ENCODE measurements around the gene RPS27.
A peak's percentile ranks its signal among the peaks of the same experiment; 100 is the strongest.
"Not testable (repeated sequence)": the region's sequence is repeated elsewhere in the genome, so short reads cannot be mapped to it uniquely, and the experiment has no call there.

Gene RPS27

DNA sequence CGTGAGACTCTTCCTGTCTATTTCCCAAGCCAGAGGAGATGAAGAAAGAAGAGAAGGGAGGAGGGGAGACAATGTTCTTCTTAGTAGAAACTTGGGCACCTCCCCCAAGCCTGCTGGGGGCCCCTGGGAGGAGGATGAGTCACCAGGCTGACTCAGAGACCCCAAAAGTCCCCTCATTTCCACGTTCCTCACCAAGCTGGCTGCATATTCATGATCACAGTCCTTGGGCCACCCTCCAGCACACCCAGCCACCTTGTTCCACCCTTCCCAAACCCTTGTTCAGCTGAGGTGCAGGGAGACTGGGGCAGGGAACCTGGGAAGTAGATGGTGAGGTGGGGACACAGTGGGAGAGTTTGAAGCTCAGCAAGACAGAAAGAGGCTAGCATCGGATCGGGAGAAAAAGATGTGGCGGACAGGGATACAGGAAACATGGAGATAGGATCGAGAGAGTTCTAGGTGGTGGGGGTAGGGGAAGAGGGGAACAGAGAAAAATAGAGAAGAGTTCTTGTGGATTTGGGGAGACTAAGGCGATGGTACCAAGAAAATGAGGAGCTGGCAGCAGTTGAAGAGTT lies 5.1 kb upstream of the RPS27 start:
- H3K36me3 ChIP-seq (replicated peaks): peaks cover 8% of the 10 kb centered on the region
- H3K9me3 ChIP-seq: no peaks in the 10 kb centered on the region
- no peak for DNase-seq (ENCODE audit: low spot score in 2 of 2)
- H3K27me3 ChIP-seq (ENCODE audit: low read depth): no peaks in the 10 kb centered on the region
- peak overlapping the region; percentile 64 for H3K4me3 ChIP-seq
- in situ Hi-C loops (cut with MboI; ENCODE audit: low sequenced_read_pairs): loop anchor here (5.0 to 25.0 kb wide), 3 partner anchors 198 to 481 kb away; partner anchors contain the start of genes NPR1 and SLC27A3
- peaks cover 20% of the 10 kb centered on the region for H3K4me1 ChIP-seq

DNA sequence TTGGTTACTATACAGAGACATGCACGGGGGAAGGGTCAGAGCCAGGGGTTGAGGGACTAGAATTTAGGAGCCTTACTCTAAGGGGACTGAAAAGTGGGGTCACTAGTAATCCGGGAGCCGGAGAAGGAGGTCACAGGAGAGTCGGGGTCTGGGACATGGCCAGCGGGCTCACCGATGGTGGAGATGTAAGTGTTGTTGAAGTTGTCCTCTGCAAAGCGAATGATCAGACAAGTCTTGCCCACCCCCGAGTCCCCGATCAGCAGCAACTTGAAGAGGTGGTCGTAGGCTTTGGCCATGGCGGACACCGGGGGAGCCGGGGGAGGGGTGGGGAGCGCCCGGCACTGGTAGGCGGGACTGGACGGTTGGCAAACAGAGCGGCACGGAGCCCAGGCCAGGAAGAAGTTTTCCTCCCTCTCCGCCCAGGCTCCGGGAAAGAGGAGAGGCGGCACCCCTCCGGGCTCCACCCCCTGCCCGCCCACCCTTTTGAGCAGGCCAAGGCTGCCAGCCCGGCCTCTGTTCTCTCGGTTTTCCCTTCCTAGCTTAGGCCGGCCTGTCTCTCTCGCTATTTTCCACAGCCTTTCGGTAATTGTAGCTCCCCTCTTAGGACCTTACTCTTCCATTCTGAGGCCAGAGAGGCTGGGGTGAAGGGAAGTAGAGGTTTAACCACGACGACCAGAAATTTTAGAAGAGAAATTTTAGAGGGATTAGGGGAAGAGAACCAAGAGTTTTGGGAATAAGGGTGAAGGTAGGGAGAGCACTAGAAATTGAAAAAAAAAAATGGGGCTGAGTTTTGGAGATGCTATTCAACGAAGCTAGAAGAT lies 4.4 kb upstream of the RPS27 start, which contains the start of gene RAB13:
Gene RAB13, minus strand, starts transcription at position 399 of the 821 bp plus-strand sequence. Its CDS starts 103 bp downstream, at position 296.
- peak; percentile 89 to 90 for DNase-seq (ENCODE audit: low spot score in 2 of 2)
- H3K27me3 ChIP-seq (ENCODE audit: low read depth): no peaks in the 10 kb centered on the region
- H3K4me1 ChIP-seq: peaks cover 20% of the 10 kb centered on the region
- in situ Hi-C loops (cut with MboI; ENCODE audit: low sequenced_read_pairs): loop anchor here (5.0 to 25.0 kb wide), 3 partner anchors 199 to 481 kb away; partner anchors contain the start of genes NPR1 and SLC27A3
- H3K4me3 ChIP-seq: peak within 1 kb of the TSS; percentile 64
- H3K9me3 ChIP-seq: no peaks in the 10 kb centered on the region
- peaks cover 11% of the 10 kb centered on the region for H3K36me3 ChIP-seq (replicated peaks)

DNA sequence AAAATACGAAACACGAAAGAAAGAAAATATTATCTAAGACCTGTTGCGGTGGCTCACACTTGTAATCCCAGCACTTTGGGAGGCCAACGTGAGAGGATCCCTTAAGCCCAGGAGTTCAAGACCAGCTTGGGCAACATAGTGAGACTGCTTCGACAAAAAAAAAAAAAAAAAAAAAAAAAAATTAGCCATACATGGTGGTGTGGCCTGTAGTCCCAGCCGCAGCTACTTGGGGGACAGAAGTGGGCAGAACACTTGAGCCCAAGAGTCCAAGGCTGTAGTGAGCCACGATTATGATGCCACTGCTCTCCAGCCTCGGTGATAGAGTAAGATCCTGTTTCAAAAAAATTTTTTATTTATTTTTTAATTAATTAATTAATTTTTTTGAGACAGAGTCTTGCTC lies 2.9 kb upstream of the RPS27 start:
- DNase-seq (ENCODE audit: low spot score in 2 of 2): no peak
- Histone ChIP-seq H3K9me3 (no peaks in the 10 kb centered on the region), H3K27me3 (ENCODE audit: low read depth) (no peaks in the 10 kb centered on the region), H3K4me1 (peaks cover 28% of the 10 kb centered on the region), H3K4me3 (no peak overlapping the region), H3K36me3 (replicated peaks) (peaks cover 24% of the 10 kb centered on the region)
- in situ Hi-C loops (cut with MboI; ENCODE audit: low sequenced_read_pairs): loop anchor here (5.0 to 25.0 kb wide), 3 partner anchors 200 to 483 kb away; partner anchors contain the start of genes NPR1 and SLC27A3

DNA sequence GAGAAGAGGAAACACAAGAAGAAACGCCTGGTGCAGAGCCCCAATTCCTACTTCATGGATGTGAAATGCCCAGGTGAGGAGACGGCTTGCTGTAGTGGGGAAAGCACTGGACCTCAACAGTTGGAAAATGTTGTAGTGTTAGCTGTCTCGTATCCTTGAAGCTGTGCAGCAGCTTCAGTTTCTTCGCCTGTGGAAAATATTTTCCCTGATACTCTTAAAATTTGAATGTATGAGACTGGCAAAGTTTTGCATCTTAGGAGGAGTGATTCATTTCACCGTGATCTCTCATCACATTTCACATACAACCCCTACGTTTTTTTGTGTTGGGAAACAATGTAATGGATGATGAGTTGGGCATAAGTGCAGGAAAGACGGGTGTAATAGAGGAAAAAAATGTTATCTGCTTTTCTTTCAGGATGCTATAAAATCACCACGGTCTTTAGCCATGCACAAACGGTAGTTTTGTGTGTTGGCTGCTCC lies 629 bp downstream of the RPS27 start:
- in situ Hi-C loops (cut with MboI; ENCODE audit: low sequenced_read_pairs): loop anchor here (25.0 kb wide), 1 partner anchor 204 kb away; the partner anchor contains the start of gene SLC27A3
- Histone ChIP-seq H3K4me3 (peak overlapping the region; percentile 95), H3K36me3 (replicated peaks) (peaks cover 49% of the 10 kb centered on the region), H3K4me1 (peaks cover 23% of the 10 kb centered on the region), H3K27me3 (ENCODE audit: low read depth) (no peaks in the 10 kb centered on the region), H3K9me3 (no peaks in the 10 kb centered on the region)
- no peak for DNase-seq (ENCODE audit: low spot score in 2 of 2)

DNA sequence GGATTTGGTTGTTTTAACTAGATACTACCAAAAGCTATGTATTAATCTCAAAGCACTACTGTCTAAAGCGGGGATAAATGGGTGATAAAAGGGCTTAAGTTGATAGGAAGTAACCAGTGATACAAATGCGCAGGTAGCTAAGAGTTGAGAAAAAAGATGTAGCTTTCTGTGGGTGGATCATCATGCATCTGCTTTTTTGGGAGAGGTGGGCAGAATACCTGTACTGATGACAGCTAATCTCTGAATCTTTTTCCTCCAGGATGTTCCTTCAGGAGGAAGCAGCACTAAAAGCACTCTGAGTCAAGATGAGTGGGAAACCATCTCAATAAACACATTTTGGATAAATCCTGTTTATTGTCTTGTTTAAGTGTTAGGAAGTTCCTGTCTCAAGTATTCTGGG lies 1.2 kb downstream of the RPS27 start:
- no peaks in the 10 kb centered on the region for H3K9me3 ChIP-seq
- in situ Hi-C loops (cut with MboI; ENCODE audit: low sequenced_read_pairs): loop anchor here (25.0 kb wide), 1 partner anchor 205 kb away; the partner anchor contains the start of gene SLC27A3
- no peaks in the 10 kb centered on the region for H3K27me3 ChIP-seq (ENCODE audit: low read depth)
- H3K36me3 ChIP-seq (replicated peaks): peaks cover 49% of the 10 kb centered on the region
- H3K4me3 ChIP-seq: peak overlapping the region; percentile 95
- peaks cover 19% of the 10 kb centered on the region for H3K4me1 ChIP-seq
- DNase-seq (ENCODE audit: low spot score in 2 of 2): no peak

DNA sequence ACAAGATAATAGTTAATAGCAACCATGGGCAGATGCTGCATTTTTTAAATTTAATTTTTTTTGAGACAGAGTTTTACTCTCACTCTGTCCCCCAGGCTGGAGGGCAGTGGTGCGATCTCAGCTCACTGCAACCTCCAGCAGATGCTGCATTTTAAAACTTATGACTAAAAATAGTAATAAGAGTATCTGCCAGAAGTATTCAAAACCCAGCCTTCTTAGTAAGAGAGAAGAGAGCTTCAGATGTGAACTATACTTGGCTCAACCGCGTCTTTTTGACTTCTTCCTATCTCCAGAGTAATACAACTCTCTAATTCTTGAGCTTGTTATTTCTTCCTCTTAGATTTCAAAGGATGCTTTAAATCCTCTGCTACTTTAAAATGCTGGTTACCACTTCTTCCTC lies 4.6 kb downstream of the RPS27 start:
- peaks cover 49% of the 10 kb centered on the region for H3K36me3 ChIP-seq (replicated peaks)
- peaks cover 13% of the 10 kb centered on the region for H3K4me1 ChIP-seq
- no peaks in the 10 kb centered on the region for H3K27me3 ChIP-seq (ENCODE audit: low read depth)
- no peaks in the 10 kb centered on the region for H3K9me3 ChIP-seq
- no peak for DNase-seq (ENCODE audit: low spot score in 2 of 2)
- H3K4me3 ChIP-seq: no peak overlapping the region
- in situ Hi-C loops (cut with MboI; ENCODE audit: low sequenced_read_pairs): loop anchor here (25.0 kb wide), 1 partner anchor 208 kb away; the partner anchor contains the start of gene SLC27A3

DNA sequence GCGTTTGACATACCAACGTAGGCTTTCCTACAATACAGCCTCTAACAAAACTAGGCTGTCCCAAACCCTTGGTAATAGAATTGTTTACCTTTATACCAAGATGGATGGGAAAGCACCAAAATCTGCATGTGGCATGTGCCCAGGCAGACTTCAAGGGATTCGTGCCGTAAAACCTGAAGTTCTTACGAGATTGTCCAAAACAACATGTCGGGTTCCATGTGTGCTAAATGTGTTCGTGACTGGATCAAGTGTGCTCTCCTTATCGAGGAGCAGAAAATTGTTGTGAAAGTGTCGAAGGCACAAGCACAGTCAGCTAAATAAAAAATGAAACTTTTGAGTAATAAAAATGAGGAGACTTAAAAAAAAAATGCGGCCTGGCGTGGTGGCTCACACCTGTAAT lies 5.1 kb downstream of the RPS27 start:
- in situ Hi-C loops (cut with MboI; ENCODE audit: low sequenced_read_pairs): loop anchor here (25.0 kb wide), 1 partner anchor 208 kb away; the partner anchor contains the start of gene SLC27A3
- no peak for DNase-seq (ENCODE audit: low spot score in 2 of 2)
- H3K9me3 ChIP-seq: no peaks in the 10 kb centered on the region
- H3K4me3 ChIP-seq: no peak overlapping the region
- peaks cover 49% of the 10 kb centered on the region for H3K36me3 ChIP-seq (replicated peaks)
- peaks cover 11% of the 10 kb centered on the region for H3K4me1 ChIP-seq
- H3K27me3 ChIP-seq (ENCODE audit: low read depth): no peaks in the 10 kb centered on the region

DNA sequence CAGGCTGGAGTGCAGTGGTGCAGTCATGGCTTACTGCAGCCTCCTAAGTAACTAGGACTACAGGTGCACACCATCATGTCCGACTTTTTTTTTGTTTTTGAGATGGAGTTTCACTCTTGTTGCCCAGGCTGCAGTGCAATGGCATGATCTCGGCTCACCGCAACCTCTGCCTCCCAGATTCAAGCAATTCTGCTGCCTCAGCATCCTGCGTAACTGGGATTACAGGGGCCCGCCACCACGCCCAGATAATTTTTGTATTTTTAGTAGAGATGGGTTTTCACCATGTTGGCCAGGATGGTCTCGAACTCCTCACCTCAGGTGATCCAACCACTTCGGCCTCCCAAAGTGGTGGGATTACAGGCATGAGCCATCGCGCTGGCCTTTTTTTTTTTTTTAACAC lies 6.3 kb downstream of the RPS27 start:
- H3K36me3 ChIP-seq (replicated peaks): peaks cover 37% of the 10 kb centered on the region
- not testable (repeated sequence) for H3K4me3 ChIP-seq; H3K9me3 ChIP-seq; H3K4me1 ChIP-seq; DNase-seq (ENCODE audit: low spot score in 2 of 2); H3K27me3 ChIP-seq (ENCODE audit: low read depth)
- in situ Hi-C loops (cut with MboI; ENCODE audit: low sequenced_read_pairs): loop anchor here (25.0 kb wide), 1 partner anchor 210 kb away; the partner anchor contains the start of gene SLC27A3

DNA sequence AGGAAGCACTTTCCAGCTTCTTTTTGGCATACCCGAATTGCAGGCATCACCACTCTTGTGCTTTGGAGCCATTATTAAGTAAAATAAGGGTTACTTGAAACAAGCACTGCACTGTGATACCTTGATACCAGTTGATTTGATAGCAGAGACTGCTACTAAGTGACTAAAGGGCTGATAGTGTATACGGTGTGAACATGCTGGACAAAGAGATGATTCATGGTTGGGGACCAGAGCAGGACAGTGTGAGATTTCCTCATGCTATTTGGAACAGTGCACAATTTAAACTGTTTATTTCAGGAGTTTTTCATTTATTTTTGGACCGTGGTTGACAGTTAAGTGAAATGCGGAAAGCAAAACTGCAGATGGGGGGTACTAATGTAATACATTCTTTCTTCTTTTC lies 9.9 kb downstream of the RPS27 start:
- Histone ChIP-seq H3K4me1 (no peaks in the 10 kb centered on the region), H3K4me3 (no peak overlapping the region), H3K27me3 (ENCODE audit: low read depth) (no peaks in the 10 kb centered on the region), H3K36me3 (replicated peaks) (peaks cover 1% of the 10 kb centered on the region), H3K9me3 (no peaks in the 10 kb centered on the region)
- no peak for DNase-seq (ENCODE audit: low spot score in 2 of 2)
- in situ Hi-C loops (cut with MboI; ENCODE audit: low sequenced_read_pairs): no loop called here

DNA sequence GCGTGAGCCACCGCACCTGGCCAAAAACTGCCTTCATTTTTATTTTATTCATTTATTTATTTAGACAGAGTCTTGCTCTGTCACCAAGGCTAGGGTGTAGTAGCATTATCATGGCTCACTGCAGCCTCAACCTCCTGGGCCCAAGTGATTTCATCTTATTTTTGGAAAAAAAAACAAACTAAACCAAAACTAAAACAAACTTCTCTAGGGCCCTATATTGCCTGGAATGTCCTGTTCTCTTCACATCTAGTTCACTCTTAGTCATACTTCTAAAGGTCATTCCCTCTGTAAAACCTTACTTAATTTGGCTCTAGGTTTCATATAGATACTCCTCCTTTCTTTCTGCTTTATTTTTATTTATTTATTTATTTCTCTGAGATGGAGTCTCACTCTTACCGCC lies 15.6 kb downstream of the RPS27 start:
- Histone ChIP-seq H3K4me1 (no peaks in the 10 kb centered on the region), H3K4me3 (no peak overlapping the region), H3K27me3 (ENCODE audit: low read depth) (no peaks in the 10 kb centered on the region), H3K36me3 (replicated peaks) (no peaks in the 10 kb centered on the region), H3K9me3 (no peaks in the 10 kb centered on the region)
- in situ Hi-C loops (cut with MboI; ENCODE audit: low sequenced_read_pairs): no loop called here
- no peak for DNase-seq (ENCODE audit: low spot score in 2 of 2)

DNA sequence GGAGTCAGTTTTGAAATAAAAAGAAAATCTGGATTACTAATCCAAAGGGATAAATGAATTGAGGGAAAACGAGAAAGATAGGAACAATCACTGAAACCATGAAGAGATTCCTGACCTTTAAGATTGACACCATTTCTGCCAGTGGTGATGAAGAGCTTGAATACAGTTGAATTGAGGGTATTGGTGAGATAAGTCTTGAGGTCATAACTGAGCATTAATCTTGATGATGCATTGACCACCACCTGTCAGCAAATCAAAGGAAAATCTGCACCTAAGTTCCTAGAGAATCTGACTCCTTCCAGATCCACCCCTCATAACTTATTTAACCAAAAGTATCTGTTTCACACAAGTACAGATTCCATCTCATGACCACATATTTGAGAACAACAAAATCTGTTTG lies 21.6 kb downstream of the RPS27 start:
- in situ Hi-C loops (cut with MboI; ENCODE audit: low sequenced_read_pairs): no loop called here
- no peak overlapping the region for H3K4me3 ChIP-seq
- no peaks in the 10 kb centered on the region for H3K36me3 ChIP-seq (replicated peaks)
- H3K4me1 ChIP-seq: no peaks in the 10 kb centered on the region
- H3K9me3 ChIP-seq: no peaks in the 10 kb centered on the region
- no peak for DNase-seq (ENCODE audit: low spot score in 2 of 2)
- H3K27me3 ChIP-seq (ENCODE audit: low read depth): no peaks in the 10 kb centered on the region

DNA sequence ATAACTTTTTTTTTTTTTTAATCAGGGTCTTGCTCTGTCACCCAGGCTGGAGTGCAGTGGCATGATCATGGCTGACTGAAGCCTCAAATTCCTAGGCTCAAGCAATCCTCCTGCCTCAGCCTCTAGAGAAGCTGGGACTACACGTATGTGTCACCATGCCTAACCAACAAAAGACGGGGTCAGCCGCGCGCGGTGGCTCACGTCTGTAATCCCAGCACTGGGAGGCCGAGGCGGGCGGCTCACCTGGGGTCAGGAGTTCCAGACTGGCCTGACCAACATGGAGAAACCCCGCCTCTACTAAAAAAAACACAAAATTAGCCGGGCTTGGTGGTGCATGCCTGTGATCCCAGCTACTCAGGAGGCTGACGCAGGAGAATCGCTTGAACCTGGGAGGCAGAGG lies 22.0 kb downstream of the RPS27 start:
- H3K9me3 ChIP-seq; DNase-seq (ENCODE audit: low spot score in 2 of 2); H3K27me3 ChIP-seq (ENCODE audit: low read depth); H3K4me3 ChIP-seq; in situ Hi-C loops (cut with MboI; ENCODE audit: low sequenced_read_pairs); H3K4me1 ChIP-seq; H3K36me3 ChIP-seq (replicated peaks): not testable (repeated sequence)

DNA sequence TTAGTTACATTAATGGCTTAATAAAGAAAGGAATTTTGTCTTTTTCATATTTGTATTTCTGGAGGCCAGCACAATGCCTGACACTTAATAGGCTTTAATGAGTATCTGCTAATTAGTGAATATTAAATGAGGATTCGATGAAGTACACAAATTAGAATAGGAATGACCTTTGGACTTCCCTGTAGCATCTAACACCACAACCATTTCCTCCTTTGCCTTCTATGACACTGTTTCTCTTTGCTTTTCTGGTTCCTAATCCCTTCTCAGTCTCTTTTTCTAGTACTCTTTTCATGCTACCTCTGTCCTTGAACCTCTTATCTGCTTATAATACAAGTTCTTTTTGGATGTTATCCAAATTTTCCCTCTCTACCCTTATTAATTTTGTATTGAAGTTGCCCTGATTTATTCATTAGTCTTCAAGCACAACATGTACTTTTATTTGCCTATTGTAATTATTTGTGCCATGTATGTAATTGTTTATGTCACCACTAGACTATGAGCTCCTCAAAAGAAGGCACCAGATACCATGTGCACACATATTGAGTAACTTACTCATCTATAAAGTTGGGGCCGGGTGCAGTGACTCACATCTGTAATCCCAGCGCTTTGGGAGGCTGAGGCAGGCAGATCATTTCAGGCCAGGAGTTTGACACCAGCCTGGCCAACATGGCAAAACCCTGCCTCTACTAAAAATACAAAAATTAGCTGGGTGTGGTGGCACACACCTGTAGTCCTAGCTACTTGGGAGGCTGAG lies 23.8 kb downstream of the RPS27 start:
- H3K36me3 ChIP-seq (replicated peaks): no peaks in the 10 kb centered on the region
- no peaks in the 10 kb centered on the region for H3K9me3 ChIP-seq
- no peaks in the 10 kb centered on the region for H3K4me1 ChIP-seq
- no peak for DNase-seq (ENCODE audit: low spot score in 2 of 2)
- in situ Hi-C loops (cut with MboI; ENCODE audit: low sequenced_read_pairs): no loop called here
- no peak overlapping the region for H3K4me3 ChIP-seq
- no peaks in the 10 kb centered on the region for H3K27me3 ChIP-seq (ENCODE audit: low read depth)
